Stomach (tissue), 9 donors: ENCODE measurements around the gene AFAP1. TPM values are rescaled to one million over a fixed set of nuclear protein-coding genes. Genes with fewer than 3 reads are reported as not detected.

ENCODE experiments used
- DNase-seq, 2 donors: peaks; one replicate each; pipeline versions ENCODE4 v3.0.0 to v3.0.0-alpha.2; 2013 to 2019
- H3K27ac ChIP-seq, 5 donors: fragments of 200-600 bp in 4 of 5; sonication (generic) in 4 of 5; one replicate each; pipeline ENCODE4 v1.5.1; 2013 to 2019; ENCODE audit warnings: mild to moderate bottlenecking in 1 of 5, moderate library complexity in 1 of 5
- H3K27me3 ChIP-seq, 3 donors: fragments of 200-600 bp; sonication (generic); one replicate each; pipeline ENCODE4 v1.5.1; 2017 to 2019; ENCODE audit warnings: mixed run types in 1 of 3
- H3K36me3 ChIP-seq, 4 donors: fragments of 200-600 bp; sonication (generic); 1 replicate in 3 of 4; 2 replicates in 1 of 4; pipeline ENCODE4 v1.5.1; 2016 to 2019
- H3K4me1 ChIP-seq, 4 donors: fragments of 200-600 bp; sonication (generic); one replicate each; pipeline ENCODE4 v1.5.1; 2016 to 2019
- H3K4me3 ChIP-seq, 4 donors: fragments of 200-600 bp; sonication (generic) in 3 of 4; one replicate each; pipeline ENCODE4 v1.5.1; 2016 to 2019; ENCODE audit warnings: mild to moderate bottlenecking in 1 of 4
- H3K9me3 ChIP-seq, 4 donors: fragments of 200-600 bp; sonication (generic); one replicate each; pipeline ENCODE4 v1.5.1; 2016 to 2019
- CTCF ChIP-seq, 7 experiments: fragments of 450-650 bp in 4 of 7; fragments of 200-600 bp in 3 of 7; sonication (generic) in 3 of 7; IDR thresholded peaks; one replicate each; pipeline ENCODE4 v1.5.1; 2016 to 2019; ENCODE audit warnings: antibody characterized with exemption in 7 of 7, control low read depth in 2 of 7, mild to moderate bottlenecking in 1 of 7
- EP300 ChIP-seq: sonication (generic); formaldehyde crosslinking; IDR thresholded peaks from one replicate; pipeline ENCODE4 v1.6.1; 2017; ENCODE audit warnings: antibody characterized with exemption
- POLR2A ChIP-seq, 4 donors: fragments of 450-650 bp; IDR thresholded peaks; one replicate each; pipeline ENCODE4 v1.6.1; 2016; ENCODE audit warnings: antibody characterized with exemption in 4 of 4, control low read depth in 2 of 4, mild to moderate bottlenecking in 1 of 4, moderate library complexity in 1 of 4
- POLR2AphosphoS5 ChIP-seq, 3 donors: sonication (generic); formaldehyde crosslinking; IDR thresholded peaks; one replicate each; pipeline ENCODE4 v1.6.1; 2016; ENCODE audit warnings: antibody characterized with exemption in 3 of 3
- WGBS, 5 donors: extraction: QIAGEN DNeasy Blood & Tissue Kit in 3 of 5; methylation state at CpG; one replicate each; pipeline versions ENCODE4 v1.1.5 to v1.1.7; 2013 to 2018; 5-methylcytosine and 5-hydroxymethylcytosine counted together
- intact Hi-C: fragments of 100-400 bp; cut with DNase I; formaldehyde crosslinking; loops from one replicate; pipeline ENCODE4 v1.15.1; 2023; ENCODE audit warnings: low total_unique reads
- polyA plus RNA-seq, 3 donors: library from polyadenylated mRNA; stranded (reverse); fragments of 200-250 nt; gene quantifications; one replicate each; pipeline ENCODE4 v1.2.3, GENCODE V29; 2013
- total RNA-seq, 5 donors: library from RNA; depleted of rRNA; stranded (reverse); fragments of >200 nt; gene quantifications; one replicate each; pipeline versions ENCODE4 v1.1.0 to v1.2.3, GENCODE V29; 2014 to 2016
- donor health status: healthy with polysubstance abuse.
- donor health status: Bipolar disorder and iron deficiency.
- donor health status: healthy.

AFAP1 gene
- total and polyA plus RNA-seq, 8 donors = 4.1 to 88.9 (median 12.8) TPM

GRCh38 chr4:7873881-7874280 lies 65.8 kb downstream of the AFAP1 start:
- Histone ChIP-seq H3K9me3 (no peaks in the 10 kb centered on the region), H3K36me3 (peaks cover 0 to 13% (median 9%) of the 10 kb centered on the region in 4 donors), H3K27ac (peak overlapping the region in 2 of 5 donors; percentile 17 to 36), H3K4me1 (peaks cover 5 to 60% (median 34%) of the 10 kb centered on the region in 4 donors), H3K27me3 (no peaks in the 10 kb centered on the region), H3K4me3 (no peak overlapping the region)
- TF ChIP-seq POLR2A (IDR thresholded peaks at IDR 0.05) (no peak), EP300 (no peak), POLR2AphosphoS5 (IDR thresholded peaks at IDR 0.05) (no peak), CTCF (IDR thresholded peaks at IDR 0.05) (no peak)
- no peak for DNase-seq
- intact Hi-C loops = no loop called here
- 95 to 100% (median 96%) methylated on average over 1 of the region's 1 CpG for WGBS, 5 donors

- Histone ChIP-seq H3K9me3 (no peaks in the 10 kb centered on the region), H3K36me3 (peaks cover 0 to 23% (median 14%) of the 10 kb centered on the region in 4 donors), H3K27me3 (no peaks in the 10 kb centered on the region), H3K4me3 (no peak overlapping the region), H3K4me1 (peaks cover 5 to 44% (median 27%) of the 10 kb centered on the region in 4 donors), H3K27ac (peak overlapping the region in 4 of 5 donors; percentile 7 to 72 (median 10))
- intact Hi-C loops = no loop called here
- no peak for TF ChIP-seq POLR2A (IDR thresholded peaks at IDR 0.05)
- no peak for TF ChIP-seq EP300
- TF ChIP-seq POLR2AphosphoS5 (IDR thresholded peaks at IDR 0.05) = no peak
- no peak for TF ChIP-seq CTCF (IDR thresholded peaks at IDR 0.05)
- peak in 1 of 2 donors; percentile 74 for DNase-seq
- 24 to 58% (median 50%) methylated on average over 4 of the region's 4 CpGs for WGBS, 5 donors
Observed at GRCh38 chr4:7872264-7872771, 67.3 kb downstream of the AFAP1 start.

- no peaks in the 10 kb centered on the region for H3K9me3 ChIP-seq
- intact Hi-C loops = no loop called here
- no peak overlapping the region for H3K4me3 ChIP-seq
- H3K4me1 ChIP-seq = peaks cover 4 to 35% (median 22%) of the 10 kb centered on the region in 4 donors
- no peaks in the 10 kb centered on the region for H3K27me3 ChIP-seq
- no peak for DNase-seq
- WGBS, 5 donors = 87 to 94% (median 91%) methylated on average over 13 to 16 of the region's 16 CpGs
- H3K36me3 ChIP-seq = peaks cover 0 to 25% (median 17%) of the 10 kb centered on the region in 4 donors
- peak overlapping the region in 3 of 5 donors; percentile 10 to 72 (median 21) for H3K27ac ChIP-seq
- no peak for TF ChIP-seq POLR2AphosphoS5 (IDR thresholded peaks at IDR 0.05)
- no peak for TF ChIP-seq CTCF (IDR thresholded peaks at IDR 0.05)
- no peak for TF ChIP-seq EP300
- TF ChIP-seq POLR2A (IDR thresholded peaks at IDR 0.05) = no peak
Observed at GRCh38 chr4:7871356-7871755, 68.3 kb downstream of the AFAP1 start.

GRCh38 chr4:7868892-7869471 lies 70.7 kb downstream of the AFAP1 start:
- Histone ChIP-seq H3K27me3 (no peaks in the 10 kb centered on the region), H3K27ac (peak overlapping the region in 2 of 5 donors; percentile 1 to 44), H3K9me3 (no peaks in the 10 kb centered on the region), H3K36me3 (peaks cover 0 to 25% (median 19%) of the 10 kb centered on the region in 4 donors), H3K4me1 (peaks cover 0 to 26% (median 18%) of the 10 kb centered on the region in 4 donors), H3K4me3 (no peak overlapping the region)
- intact Hi-C loops = no loop called here
- no peak for DNase-seq
- TF ChIP-seq POLR2AphosphoS5 (IDR thresholded peaks at IDR 0.05) (no peak), CTCF (IDR thresholded peaks at IDR 0.05) (no peak), POLR2A (IDR thresholded peaks at IDR 0.05) (no peak)
- WGBS, 5 donors = 93 to 96% (median 94%) methylated on average over 4 of the region's 4 CpGs
